WTC11 (cell line): ENCODE data around the gene HDLBP.

Experiments
- CREB1 ChIP-seq: sonication (generic); formaldehyde crosslinking; IDR thresholded peaks from 2 replicates; pipeline ENCODE4 v1.8.0; 2023; ENCODE audit warnings: mild to moderate bottlenecking, missing genetic modification reagents
- CREM ChIP-seq: sonication (generic); formaldehyde crosslinking; IDR thresholded peaks from 2 replicates; pipeline ENCODE4 v1.8.1; 2022; ENCODE audit warnings: mild to moderate bottlenecking, missing genetic modification reagents, moderate library complexity
- CTCF ChIP-seq: fragments of 200-600 bp; IDR thresholded peaks from 2 replicates; pipeline ENCODE4 v1.8.0; 2022; ENCODE audit warnings: antibody characterized with exemption
- FOXP4 ChIP-seq: sonication (generic); formaldehyde crosslinking; IDR thresholded peaks from 2 replicates; pipeline ENCODE4 v1.8.0; 2022; ENCODE audit warnings: mild to moderate bottlenecking, missing genetic modification reagents
- IRF2 ChIP-seq: sonication (generic); formaldehyde crosslinking; IDR thresholded peaks from 2 replicates; pipeline ENCODE4 v1.8.0; 2022; ENCODE audit warnings: low read depth, missing genetic modification reagents, borderline replicate concordance
- JUN ChIP-seq: sonication (generic); formaldehyde crosslinking; IDR thresholded peaks from 2 replicates; pipeline ENCODE4 v1.8.0; 2023; ENCODE audit warnings: mild to moderate bottlenecking, missing genetic modification reagents
- MAX ChIP-seq: sonication (generic); formaldehyde crosslinking; IDR thresholded peaks from 2 replicates; pipeline ENCODE4 v1.8.0; 2022; ENCODE audit warnings: mild to moderate bottlenecking, missing genetic modification reagents
- MLX ChIP-seq: sonication (generic); formaldehyde crosslinking; IDR thresholded peaks from 2 replicates; pipeline ENCODE4 v1.8.1; 2023; ENCODE audit warnings: mild to moderate bottlenecking, missing genetic modification reagents, moderate library complexity
- NR1H2 ChIP-seq: sonication (generic); formaldehyde crosslinking; IDR thresholded peaks from 2 replicates; pipeline ENCODE4 v1.9.0; 2021; ENCODE audit warnings: mild to moderate bottlenecking, moderate library complexity, missing genetic modification reagents
- ZNF138 ChIP-seq: sonication (generic); formaldehyde crosslinking; conservative IDR thresholded peaks from 2 replicates; pipeline ENCODE4 v1.8.1; 2022; ENCODE audit warnings: mild to moderate bottlenecking, moderate library complexity, missing genetic modification reagents
- TF ChIP-seq, protein P1 (sequence below): sonication (generic); formaldehyde crosslinking; IDR thresholded peaks from 2 replicates; pipeline ENCODE4 v1.8.1; 2022; ENCODE audit warnings: missing genetic modification reagents, borderline replicate concordance
- TF ChIP-seq, protein P2 (sequence below): sonication (generic); formaldehyde crosslinking; IDR thresholded peaks from 2 replicates; pipeline ENCODE4 v1.8.1; 2022; ENCODE audit warnings: mild to moderate bottlenecking, moderate library complexity, missing genetic modification reagents
- TF ChIP-seq, protein P3 (sequence below): sonication (generic); formaldehyde crosslinking; IDR thresholded peaks from 2 replicates; pipeline ENCODE4 v1.8.0; 2022; ENCODE audit warnings: mild to moderate bottlenecking, missing genetic modification reagents
- TF ChIP-seq, protein P4 (sequence below): sonication (generic); formaldehyde crosslinking; IDR thresholded peaks from 2 replicates; pipeline ENCODE4 v1.8.1; 2023; ENCODE audit warnings: mild to moderate bottlenecking, missing genetic modification reagents, borderline replicate concordance

- no peak for TF ChIP-seq CREM (CRISPR knock-in tag)
- no peak for TF ChIP-seq CTCF
- no peak for TF ChIP-seq MAX (CRISPR knock-in tag)
- TF ChIP-seq, protein P1, sequence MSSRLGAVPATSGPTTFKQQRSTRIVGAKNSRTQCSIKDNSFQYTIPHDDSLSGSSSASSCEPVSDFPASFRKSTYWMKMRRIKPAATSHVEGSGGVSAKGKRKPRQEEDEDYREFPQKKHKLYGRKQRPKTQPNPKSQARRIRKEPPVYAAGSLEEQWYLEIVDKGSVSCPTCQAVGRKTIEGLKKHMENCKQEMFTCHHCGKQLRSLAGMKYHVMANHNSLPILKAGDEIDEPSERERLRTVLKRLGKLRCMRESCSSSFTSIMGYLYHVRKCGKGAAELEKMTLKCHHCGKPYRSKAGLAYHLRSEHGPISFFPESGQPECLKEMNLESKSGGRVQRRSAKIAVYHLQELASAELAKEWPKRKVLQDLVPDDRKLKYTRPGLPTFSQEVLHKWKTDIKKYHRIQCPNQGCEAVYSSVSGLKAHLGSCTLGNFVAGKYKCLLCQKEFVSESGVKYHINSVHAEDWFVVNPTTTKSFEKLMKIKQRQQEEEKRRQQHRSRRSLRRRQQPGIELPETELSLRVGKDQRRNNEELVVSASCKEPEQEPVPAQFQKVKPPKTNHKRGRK (CRISPR knock-in tag) = no peak
- no peak for TF ChIP-seq ZNF138
- TF ChIP-seq, protein P2, sequence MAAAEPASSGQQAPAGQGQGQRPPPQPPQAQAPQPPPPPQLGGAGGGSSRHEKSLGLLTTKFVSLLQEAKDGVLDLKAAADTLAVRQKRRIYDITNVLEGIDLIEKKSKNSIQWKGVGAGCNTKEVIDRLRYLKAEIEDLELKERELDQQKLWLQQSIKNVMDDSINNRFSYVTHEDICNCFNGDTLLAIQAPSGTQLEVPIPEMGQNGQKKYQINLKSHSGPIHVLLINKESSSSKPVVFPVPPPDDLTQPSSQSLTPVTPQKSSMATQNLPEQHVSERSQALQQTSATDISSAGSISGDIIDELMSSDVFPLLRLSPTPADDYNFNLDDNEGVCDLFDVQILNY (CRISPR knock-in tag) = no peak
- TF ChIP-seq IRF2 (CRISPR knock-in tag) = no peak
- TF ChIP-seq, protein P3, sequence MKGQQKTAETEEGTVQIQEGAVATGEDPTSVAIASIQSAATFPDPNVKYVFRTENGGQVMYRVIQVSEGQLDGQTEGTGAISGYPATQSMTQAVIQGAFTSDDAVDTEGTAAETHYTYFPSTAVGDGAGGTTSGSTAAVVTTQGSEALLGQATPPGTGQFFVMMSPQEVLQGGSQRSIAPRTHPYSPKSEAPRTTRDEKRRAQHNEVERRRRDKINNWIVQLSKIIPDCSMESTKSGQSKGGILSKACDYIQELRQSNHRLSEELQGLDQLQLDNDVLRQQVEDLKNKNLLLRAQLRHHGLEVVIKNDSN = no peak
- TF ChIP-seq, protein P4, sequence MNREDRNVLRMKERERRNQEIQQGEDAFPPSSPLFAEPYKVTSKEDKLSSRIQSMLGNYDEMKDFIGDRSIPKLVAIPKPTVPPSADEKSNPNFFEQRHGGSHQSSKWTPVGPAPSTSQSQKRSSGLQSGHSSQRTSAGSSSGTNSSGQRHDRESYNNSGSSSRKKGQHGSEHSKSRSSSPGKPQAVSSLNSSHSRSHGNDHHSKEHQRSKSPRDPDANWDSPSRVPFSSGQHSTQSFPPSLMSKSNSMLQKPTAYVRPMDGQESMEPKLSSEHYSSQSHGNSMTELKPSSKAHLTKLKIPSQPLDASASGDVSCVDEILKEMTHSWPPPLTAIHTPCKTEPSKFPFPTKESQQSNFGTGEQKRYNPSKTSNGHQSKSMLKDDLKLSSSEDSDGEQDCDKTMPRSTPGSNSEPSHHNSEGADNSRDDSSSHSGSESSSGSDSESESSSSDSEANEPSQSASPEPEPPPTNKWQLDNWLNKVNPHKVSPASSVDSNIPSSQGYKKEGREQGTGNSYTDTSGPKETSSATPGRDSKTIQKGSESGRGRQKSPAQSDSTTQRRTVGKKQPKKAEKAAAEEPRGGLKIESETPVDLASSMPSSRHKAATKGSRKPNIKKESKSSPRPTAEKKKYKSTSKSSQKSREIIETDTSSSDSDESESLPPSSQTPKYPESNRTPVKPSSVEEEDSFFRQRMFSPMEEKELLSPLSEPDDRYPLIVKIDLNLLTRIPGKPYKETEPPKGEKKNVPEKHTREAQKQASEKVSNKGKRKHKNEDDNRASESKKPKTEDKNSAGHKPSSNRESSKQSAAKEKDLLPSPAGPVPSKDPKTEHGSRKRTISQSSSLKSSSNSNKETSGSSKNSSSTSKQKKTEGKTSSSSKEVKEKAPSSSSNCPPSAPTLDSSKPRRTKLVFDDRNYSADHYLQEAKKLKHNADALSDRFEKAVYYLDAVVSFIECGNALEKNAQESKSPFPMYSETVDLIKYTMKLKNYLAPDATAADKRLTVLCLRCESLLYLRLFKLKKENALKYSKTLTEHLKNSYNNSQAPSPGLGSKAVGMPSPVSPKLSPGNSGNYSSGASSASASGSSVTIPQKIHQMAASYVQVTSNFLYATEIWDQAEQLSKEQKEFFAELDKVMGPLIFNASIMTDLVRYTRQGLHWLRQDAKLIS (CRISPR knock-in tag) = no peak
- TF ChIP-seq MLX (CRISPR knock-in tag) = no peak
- no peak for TF ChIP-seq CREB1
- TF ChIP-seq FOXP4 = no peak
- no peak for TF ChIP-seq JUN (CRISPR knock-in tag)
- TF ChIP-seq NR1H2 = no peak
Observed at GRCh38 chr2:241225983-241226382, 89.5 kb downstream of the HDLBP start.
